Measurements from ENCODE around the gene ARID5B.

The ARID5B gene

GRCh38 chr10:62075912-62076311, 174.4 kb downstream of the ARID5B start:
- no peak for DNase-seq (ENCODE audit: low spot score)

GRCh38 chr10:62076891-62077290, 175.4 kb downstream of the ARID5B start:
- no peak for DNase-seq (ENCODE audit: low spot score)

- DNase-seq (ENCODE audit: low spot score), result no peak
Measured at GRCh38 chr10:62077330-62078015, 176.0 kb downstream of the ARID5B start.

DNA sequence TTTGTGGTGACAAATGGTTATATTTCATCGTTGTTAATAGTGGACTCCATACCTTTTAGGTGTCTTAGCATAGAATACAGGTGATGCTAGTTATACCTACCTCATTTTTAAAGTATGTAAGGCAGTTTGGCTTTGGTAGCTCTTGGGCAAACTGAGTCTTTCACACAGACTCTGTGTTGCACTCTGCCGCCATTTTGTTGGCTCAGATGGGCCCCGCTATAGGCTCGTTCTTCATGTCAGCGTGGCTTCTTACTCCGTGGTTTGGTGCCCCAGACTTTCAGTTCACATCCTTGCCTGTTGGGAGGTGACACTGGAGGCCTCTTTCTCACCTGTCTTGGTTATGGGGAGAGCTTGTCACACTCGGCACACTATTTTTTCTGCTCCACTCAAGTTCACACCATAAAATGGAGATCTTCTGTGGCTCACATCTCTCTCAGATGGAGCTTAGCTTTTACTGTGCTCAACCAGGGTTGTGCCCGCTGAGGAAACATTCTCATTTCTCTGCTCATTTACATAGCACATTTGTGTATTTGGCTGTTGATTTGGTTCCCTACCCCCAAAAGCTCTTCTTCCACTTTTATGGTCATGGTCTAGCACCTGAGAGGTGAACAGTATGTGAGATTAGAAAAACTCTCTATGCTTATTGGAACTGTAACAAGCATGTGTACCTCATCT, 178.5 kb downstream of the ARID5B start:
- DNase-seq (ENCODE audit: low spot score), result no peak

- no peak for DNase-seq (ENCODE audit: low spot score)
Measured at GRCh38 chr10:62080905-62081304, 179.4 kb downstream of the ARID5B start.

GRCh38 chr10:62081341-62082270, 180.1 kb downstream of the ARID5B start:
- DNase-seq (ENCODE audit: low spot score), result no peak

- DNase-seq (ENCODE audit: low spot score), result no peak
Measured at GRCh38 chr10:62082271-62082656, 180.8 kb downstream of the ARID5B start.

GRCh38 chr10:62082729-62083411, 181.4 kb downstream of the ARID5B start:
- DNase-seq (ENCODE audit: low spot score), result no peak

DNA sequence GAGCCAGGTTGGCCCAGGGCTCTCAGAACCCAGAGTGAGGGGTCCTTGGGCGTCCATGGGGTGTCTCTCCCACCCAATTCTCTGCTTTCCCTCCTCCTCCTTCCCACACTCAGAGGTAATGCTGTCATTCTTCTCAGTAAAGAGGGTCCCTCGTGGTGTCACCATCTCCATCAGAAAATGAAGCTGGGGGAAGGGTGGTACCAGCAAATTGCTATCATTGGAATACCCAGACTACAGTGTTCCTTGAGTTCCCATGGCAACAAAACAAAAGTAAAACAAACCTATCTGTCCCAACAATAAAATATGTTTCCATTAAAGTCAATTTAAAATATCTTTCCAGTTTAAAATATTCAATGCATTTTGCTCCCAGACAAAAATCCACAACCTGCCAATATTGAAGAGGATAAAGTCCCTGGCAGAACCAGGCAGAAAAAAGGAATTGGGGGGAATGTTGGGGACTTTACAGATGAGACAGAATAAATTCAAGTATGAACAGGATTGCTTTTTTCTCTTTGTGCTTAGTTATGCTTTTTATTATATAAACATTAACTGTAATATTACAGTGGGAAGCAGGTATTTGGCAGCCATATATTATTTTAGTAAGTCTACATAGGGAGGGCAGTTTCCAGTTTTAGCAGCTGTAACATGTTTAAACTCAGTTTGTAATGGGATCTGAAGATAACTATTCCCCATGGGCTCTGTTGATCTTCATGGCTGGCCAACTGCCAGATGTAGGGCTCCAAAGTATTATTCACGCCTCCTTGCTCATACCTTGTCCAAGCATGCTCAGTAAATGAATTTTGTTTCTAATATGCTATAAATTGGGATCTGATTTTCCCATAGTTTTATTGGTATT, 182.1 kb downstream of the ARID5B start:
- DNase-seq (ENCODE audit: low spot score), result no peak

- no peak for DNase-seq (ENCODE audit: low spot score)
Measured at GRCh38 chr10:62084451-62084850, 183.0 kb downstream of the ARID5B start.

DNA sequence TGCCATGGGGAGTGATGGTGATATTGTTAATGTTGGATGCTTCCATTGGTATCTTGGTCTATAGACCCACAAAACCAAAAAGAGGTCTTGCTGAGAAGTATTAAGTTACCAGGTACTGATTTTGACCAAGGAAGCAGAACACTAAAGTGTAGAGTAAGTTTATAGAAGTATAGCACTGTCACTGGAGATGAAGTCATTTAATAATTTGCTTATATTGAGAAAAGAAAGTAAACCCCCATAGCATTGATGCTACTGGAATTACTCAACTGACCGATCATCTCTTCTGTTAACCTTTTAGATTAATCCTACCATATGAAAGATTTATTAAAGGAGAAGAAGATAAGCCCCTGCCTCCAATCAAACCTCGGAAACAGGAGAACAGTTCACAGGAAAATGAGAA, 183.9 kb downstream of the ARID5B start:
- no peak for DNase-seq (ENCODE audit: low spot score)

- no peak for DNase-seq (ENCODE audit: low spot score)
Measured at GRCh38 chr10:62085821-62086220, 184.3 kb downstream of the ARID5B start.

- no peak for DNase-seq (ENCODE audit: low spot score)
Measured at GRCh38 chr10:62087329-62087728, 185.8 kb downstream of the ARID5B start.

DNA sequence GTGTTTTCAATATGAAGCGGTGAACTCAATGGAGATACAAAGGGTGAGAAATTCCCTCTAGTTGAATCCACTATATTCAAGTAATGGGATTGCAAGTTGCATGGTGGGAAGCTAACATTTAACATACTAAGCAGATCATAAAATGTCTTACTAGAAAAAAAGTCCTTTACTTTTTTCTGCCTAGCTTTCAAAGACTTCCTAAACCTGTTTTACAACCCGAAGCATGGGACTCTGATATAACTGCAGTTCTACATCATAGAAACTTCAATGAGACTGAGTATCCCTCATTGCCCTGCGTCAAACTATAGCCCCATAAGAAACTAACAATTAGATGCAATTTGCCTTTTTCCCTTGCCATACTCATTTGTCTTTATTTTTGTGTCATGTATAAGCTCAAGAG, 187.3 kb downstream of the ARID5B start:
- no peak for DNase-seq (ENCODE audit: low spot score)

GRCh38 chr10:62092301-62093030, 191.0 kb downstream of the ARID5B start:
- no peak for DNase-seq (ENCODE audit: low spot score)

GRCh38 chr10:62093863-62094291, 192.4 kb downstream of the ARID5B start:
- no peak for DNase-seq (ENCODE audit: low spot score)

DNA sequence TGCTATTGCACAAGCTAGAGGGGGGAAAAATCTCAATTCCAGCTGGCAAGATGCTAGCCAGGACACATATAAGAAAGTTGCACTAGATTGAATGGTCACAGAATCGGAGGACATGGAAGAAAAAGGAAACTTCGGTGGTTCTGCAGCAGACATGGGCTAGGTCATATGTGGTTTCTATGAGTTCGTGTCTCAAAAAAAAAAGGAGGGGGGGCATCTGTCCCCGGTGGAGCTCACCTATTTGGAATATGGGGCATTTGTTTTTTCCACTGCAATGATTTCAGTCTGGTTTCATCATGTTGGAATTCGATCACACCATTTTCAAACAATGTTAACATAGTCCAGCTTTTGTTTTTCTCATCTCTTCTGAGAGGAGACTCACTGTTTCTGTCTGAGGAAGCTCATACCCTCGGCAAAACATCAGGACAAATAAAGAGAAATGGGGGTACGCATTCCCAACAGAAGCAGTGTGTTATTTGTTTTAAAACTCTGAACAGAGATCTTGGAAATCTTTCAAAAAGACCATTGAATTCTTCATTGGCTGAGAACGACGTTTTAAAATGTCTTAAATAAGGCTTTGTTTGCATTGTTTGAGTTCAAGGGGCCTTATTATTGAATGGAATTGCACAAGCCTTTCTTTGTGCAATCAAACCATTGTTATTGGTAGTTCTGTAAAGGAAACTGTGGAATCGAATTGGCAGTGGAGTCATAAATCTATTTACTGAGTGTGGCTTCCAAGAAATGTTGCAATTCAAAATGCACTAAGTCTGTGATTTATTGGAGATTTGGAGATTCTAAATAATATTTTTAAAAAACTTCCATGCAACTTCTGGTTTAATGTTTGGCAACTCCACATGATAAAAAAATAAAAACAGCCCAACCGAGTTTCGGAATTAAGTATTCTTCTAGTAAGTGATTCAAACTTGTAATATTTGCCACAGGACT, 194.0 kb downstream of the ARID5B start:
- DNase-seq (ENCODE audit: low spot score), result no peak

DNA sequence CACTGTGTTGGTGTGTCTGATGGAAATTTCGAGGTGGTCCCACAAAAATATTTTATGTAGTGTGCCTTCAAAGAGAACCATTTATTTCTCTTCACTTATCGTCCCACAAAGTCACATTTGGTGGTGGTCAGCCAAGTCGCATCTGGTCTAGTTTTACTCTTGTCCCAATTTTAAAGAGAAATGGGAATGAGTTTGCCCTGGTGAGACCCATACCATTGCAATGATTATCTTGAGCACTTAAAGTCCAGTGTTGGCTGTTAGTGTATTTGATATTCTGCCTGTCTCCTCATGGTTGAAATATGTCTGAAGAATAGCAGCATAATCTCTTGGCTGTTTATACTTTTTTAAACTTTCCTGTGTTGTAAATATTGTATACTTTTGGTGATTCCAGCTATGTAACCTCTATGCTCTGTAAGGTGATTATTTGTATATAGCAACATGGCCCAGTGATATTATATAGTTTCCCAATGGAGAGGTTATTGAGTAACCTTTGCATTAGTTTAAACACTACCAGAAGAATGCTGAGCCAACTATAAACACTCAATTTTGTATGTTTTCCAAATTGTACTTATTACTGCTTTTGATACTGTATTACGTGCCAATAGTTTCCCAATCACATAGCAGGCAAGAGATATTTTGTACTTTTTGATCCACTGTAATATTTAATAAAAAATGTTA, 194.9 kb downstream of the ARID5B start:
- DNase-seq (ENCODE audit: low spot score), result no peak

All from left forelimb (tissue), 1 donor.